ENCODE data around the gene BCDIN3D.

Gene BCDIN3D

GRCh38 chr12:49853671-49854070 is 10.8 kb upstream of the BCDIN3D start:
- TF ChIP-seq POLR2AphosphoS5 (IDR thresholded peaks at IDR 0.05; ENCODE audit: low read depth, low read length) (no peak), TAF1 (IDR thresholded peaks at IDR 0.05; ENCODE audit: borderline replicate concordance, insufficient read depth, low read length) (no peak), FOXP2 (optimal IDR thresholded peaks at IDR 0.05; ENCODE audit: borderline replicate concordance, extremely low read depth, extremely low read length, insufficient read depth) (no peak)

GRCh38 chr12:49847161-49847560 is 4.3 kb upstream of the BCDIN3D start:
- no peak for TF ChIP-seq FOXP2 (optimal IDR thresholded peaks at IDR 0.05; ENCODE audit: borderline replicate concordance, extremely low read depth, extremely low read length, insufficient read depth)
- TF ChIP-seq POLR2AphosphoS5 (IDR thresholded peaks at IDR 0.05; ENCODE audit: low read depth, low read length), result no peak
- TF ChIP-seq REST (IDR thresholded peaks at IDR 0.05; ENCODE audit: insufficient read depth in 1 of 2, low read depth in 2 of 2, low read length in 2 of 2), result no peak
- no peak for TF ChIP-seq SIN3A (IDR thresholded peaks at IDR 0.05; ENCODE audit: borderline replicate concordance, insufficient read depth, low read length)
- TF ChIP-seq TAF1 (IDR thresholded peaks at IDR 0.05; ENCODE audit: borderline replicate concordance, insufficient read depth, low read length), result no peak

- TF ChIP-seq SIN3A (IDR thresholded peaks at IDR 0.05; ENCODE audit: borderline replicate concordance, insufficient read depth, low read length) (no peak), FOXP2 (optimal IDR thresholded peaks at IDR 0.05; ENCODE audit: borderline replicate concordance, extremely low read depth, extremely low read length, insufficient read depth) (no peak), POLR2AphosphoS5 (IDR thresholded peaks at IDR 0.05; ENCODE audit: low read depth, low read length) (no peak), REST (IDR thresholded peaks at IDR 0.05; ENCODE audit: insufficient read depth in 1 of 2, low read depth in 2 of 2, low read length in 2 of 2) (no peak), TAF1 (IDR thresholded peaks at IDR 0.05; ENCODE audit: borderline replicate concordance, insufficient read depth, low read length) (no peak)
Observed at GRCh38 chr12:49846032-49846431, 3.1 kb upstream of the BCDIN3D start.

- TF ChIP-seq TAF1 (IDR thresholded peaks at IDR 0.05; ENCODE audit: borderline replicate concordance, insufficient read depth, low read length) (no peak), REST (IDR thresholded peaks at IDR 0.05; ENCODE audit: insufficient read depth in 1 of 2, low read depth in 2 of 2, low read length in 2 of 2) (no peak), POLR2AphosphoS5 (IDR thresholded peaks at IDR 0.05; ENCODE audit: low read depth, low read length) (no peak), FOXP2 (optimal IDR thresholded peaks at IDR 0.05; ENCODE audit: borderline replicate concordance, extremely low read depth, extremely low read length, insufficient read depth) (no peak), SIN3A (IDR thresholded peaks at IDR 0.05; ENCODE audit: borderline replicate concordance, insufficient read depth, low read length) (no peak)
Observed at GRCh38 chr12:49843876-49844437, 1.1 kb upstream of the BCDIN3D start.

- no peak for TF ChIP-seq FOXP2 (optimal IDR thresholded peaks at IDR 0.05; ENCODE audit: borderline replicate concordance, extremely low read depth, extremely low read length, insufficient read depth)
- TF ChIP-seq SIN3A (IDR thresholded peaks at IDR 0.05; ENCODE audit: borderline replicate concordance, insufficient read depth, low read length), result no peak
Observed at GRCh38 chr12:49843411-49843810, 505 bp upstream of the BCDIN3D start.

- TF ChIP-seq POLR2AphosphoS5 (IDR thresholded peaks at IDR 0.05; ENCODE audit: low read depth, low read length) (no peak), REST (IDR thresholded peaks at IDR 0.05; ENCODE audit: insufficient read depth in 1 of 2, low read depth in 2 of 2, low read length in 2 of 2) (no peak), TAF1 (IDR thresholded peaks at IDR 0.05; ENCODE audit: borderline replicate concordance, insufficient read depth, low read length) (no peak), SIN3A (IDR thresholded peaks at IDR 0.05; ENCODE audit: borderline replicate concordance, insufficient read depth, low read length) (no peak), FOXP2 (optimal IDR thresholded peaks at IDR 0.05; ENCODE audit: borderline replicate concordance, extremely low read depth, extremely low read length, insufficient read depth) (no peak)
Observed at GRCh38 chr12:49838973-49839633, 3.8 kb downstream of the BCDIN3D start.
